ENCODE data around the gene DOK5. TPM values are rescaled to one million over a fixed set of nuclear protein-coding genes. Genes with fewer than 3 reads are reported as not detected.

DOK5 gene
- total RNA-seq, 1 donor from 2014 or later: not detected

DNA sequence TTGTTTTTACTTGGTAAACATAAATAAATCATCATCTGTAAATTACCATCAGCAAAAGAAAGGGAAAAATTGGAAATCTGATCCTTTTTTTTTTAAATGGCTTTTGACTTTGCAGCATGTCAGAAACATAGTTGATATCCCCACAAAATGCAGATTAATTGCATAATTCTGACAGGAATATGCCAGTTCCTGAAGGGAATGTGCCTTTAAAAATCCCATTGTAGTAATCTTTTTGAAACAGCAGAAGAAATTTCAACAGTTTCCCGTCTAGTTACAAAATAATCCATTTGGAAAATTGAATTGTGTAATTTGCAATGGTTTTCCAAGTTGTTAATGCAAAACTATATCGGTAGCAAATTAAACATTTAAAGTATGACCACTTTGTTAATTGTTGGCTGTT lies 95.2 kb downstream of the DOK5 start:
- no peak overlapping the region for H3K27ac ChIP-seq
- H3K9me3 ChIP-seq: no peaks in the 10 kb centered on the region
- no peaks in the 10 kb centered on the region for H3K27me3 ChIP-seq
- TF ChIP-seq, protein P1, sequence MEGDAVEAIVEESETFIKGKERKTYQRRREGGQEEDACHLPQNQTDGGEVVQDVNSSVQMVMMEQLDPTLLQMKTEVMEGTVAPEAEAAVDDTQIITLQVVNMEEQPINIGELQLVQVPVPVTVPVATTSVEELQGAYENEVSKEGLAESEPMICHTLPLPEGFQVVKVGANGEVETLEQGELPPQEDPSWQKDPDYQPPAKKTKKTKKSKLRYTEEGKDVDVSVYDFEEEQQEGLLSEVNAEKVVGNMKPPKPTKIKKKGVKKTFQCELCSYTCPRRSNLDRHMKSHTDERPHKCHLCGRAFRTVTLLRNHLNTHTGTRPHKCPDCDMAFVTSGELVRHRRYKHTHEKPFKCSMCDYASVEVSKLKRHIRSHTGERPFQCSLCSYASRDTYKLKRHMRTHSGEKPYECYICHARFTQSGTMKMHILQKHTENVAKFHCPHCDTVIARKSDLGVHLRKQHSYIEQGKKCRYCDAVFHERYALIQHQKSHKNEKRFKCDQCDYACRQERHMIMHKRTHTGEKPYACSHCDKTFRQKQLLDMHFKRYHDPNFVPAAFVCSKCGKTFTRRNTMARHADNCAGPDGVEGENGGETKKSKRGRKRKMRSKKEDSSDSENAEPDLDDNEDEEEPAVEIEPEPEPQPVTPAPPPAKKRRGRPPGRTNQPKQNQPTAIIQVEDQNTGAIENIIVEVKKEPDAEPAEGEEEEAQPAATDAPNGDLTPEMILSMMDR (IDR thresholded peaks at IDR 0.05): no peak
- H3K36me3 ChIP-seq: no peaks in the 10 kb centered on the region
- peaks cover 0 to 3% of the 10 kb centered on the region in 2 donors for H3K4me1 ChIP-seq
- DNase-seq (ENCODE audit: low spot score in 2 of 2): no peak
- no peak overlapping the region for H3K4me3 ChIP-seq
- intact Hi-C loops (cut with DNase I): no loop called here

DNA sequence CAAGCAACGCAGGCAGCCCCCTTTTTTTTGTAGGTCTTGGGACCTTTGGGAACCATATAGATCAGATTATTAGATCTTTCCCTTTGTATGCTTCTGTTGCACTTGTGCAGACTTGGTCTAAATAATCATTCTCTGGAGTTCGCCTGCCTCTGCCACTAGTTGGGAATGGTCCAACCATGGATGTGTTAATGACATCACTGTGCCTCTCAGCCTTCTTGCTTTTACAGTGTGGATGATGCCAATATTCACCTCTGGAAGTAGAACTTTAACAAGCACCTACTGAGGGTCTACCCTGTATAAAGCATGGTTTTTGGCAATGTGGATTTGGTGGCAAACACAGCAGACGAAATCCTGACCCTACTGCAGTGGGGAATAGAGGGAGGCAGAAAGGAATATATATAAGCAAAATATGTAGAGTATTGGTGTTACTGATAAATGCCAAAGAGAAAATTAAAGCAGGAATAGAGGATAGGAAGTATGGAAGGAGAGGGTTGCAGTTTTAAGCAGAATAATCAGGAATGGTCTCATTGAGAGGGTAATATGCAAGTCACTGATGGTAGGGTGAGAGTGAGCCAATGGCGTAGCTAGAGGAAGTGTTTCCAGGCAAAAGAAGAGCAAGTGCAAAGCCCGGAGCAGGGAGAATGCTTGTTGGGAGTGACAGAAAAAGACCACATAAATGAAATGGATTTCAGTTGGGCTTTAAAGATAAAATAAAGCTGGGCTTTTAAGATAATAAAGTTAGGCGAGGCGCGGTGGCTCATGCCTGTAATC lies 97.5 kb downstream of the DOK5 start:
- no peaks in the 10 kb centered on the region for H3K27me3 ChIP-seq
- TF ChIP-seq, protein P1 (IDR thresholded peaks at IDR 0.05): no peak
- H3K27ac ChIP-seq: no peak overlapping the region
- no peak for DNase-seq (ENCODE audit: low spot score in 2 of 2)
- H3K36me3 ChIP-seq: no peaks in the 10 kb centered on the region
- no peaks in the 10 kb centered on the region for H3K9me3 ChIP-seq
- H3K4me3 ChIP-seq: no peak overlapping the region
- intact Hi-C loops (cut with DNase I): no loop called here
- H3K4me1 ChIP-seq: peaks cover 0 to 3% of the 10 kb centered on the region in 2 donors

DNA sequence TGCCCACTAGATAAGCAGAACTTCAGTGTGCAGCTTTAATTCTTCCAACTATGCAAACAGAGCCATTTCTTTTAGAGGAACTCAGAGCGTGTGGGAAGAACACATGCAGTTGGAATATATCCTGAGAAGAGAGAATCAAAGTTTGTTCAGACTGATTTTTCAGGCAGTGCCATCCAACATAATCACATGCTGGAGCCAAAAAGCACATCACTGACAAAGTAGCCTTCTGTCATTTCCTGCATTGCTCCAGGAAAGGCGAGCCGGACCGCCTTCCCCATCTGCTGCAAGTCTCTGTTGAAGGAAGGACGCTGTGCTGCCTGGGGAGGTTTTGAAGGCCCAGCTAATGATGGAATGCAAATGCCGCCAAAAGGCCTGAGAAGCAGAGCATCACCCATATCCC lies 98.4 kb downstream of the DOK5 start:
- intact Hi-C loops (cut with DNase I): no loop called here
- TF ChIP-seq, protein P1 (IDR thresholded peaks at IDR 0.05): no peak
- Histone ChIP-seq H3K27me3 (no peaks in the 10 kb centered on the region), H3K4me1 (peaks cover 0 to 3% of the 10 kb centered on the region in 2 donors), H3K9me3 (no peaks in the 10 kb centered on the region), H3K4me3 (no peak overlapping the region), H3K36me3 (no peaks in the 10 kb centered on the region), H3K27ac (no peak overlapping the region)
- DNase-seq (ENCODE audit: low spot score in 2 of 2): no peak

DNA sequence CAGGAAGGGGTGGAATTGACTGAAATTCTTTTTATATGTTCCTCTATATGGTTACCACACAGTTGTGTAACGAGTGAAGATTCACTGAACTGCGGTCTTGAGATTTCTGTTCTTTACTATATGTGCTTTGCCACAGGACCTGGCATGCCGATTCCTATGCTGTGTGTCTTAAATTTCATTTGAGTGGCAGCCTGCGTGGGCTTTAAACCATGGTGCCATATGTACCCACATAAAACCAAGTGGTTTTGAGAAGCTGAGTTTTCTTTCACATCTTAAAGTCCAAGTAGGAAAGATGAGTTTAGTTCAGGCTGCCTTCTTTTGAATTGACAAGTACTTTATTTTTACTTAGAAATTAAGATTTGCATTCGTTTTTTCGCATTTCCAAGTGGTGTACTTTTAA lies 101.1 kb downstream of the DOK5 start:
- Histone ChIP-seq H3K4me3 (no peak overlapping the region), H3K4me1 (peaks cover 0 to 3% of the 10 kb centered on the region in 2 donors), H3K27ac (no peak overlapping the region), H3K9me3 (peaks cover 0 to 3% of the 10 kb centered on the region in 2 donors), H3K36me3 (no peaks in the 10 kb centered on the region), H3K27me3 (no peaks in the 10 kb centered on the region)
- TF ChIP-seq, protein P1 (IDR thresholded peaks at IDR 0.05): no peak
- intact Hi-C loops (cut with DNase I): no loop called here
- no peak for DNase-seq (ENCODE audit: low spot score in 2 of 2)

DNA sequence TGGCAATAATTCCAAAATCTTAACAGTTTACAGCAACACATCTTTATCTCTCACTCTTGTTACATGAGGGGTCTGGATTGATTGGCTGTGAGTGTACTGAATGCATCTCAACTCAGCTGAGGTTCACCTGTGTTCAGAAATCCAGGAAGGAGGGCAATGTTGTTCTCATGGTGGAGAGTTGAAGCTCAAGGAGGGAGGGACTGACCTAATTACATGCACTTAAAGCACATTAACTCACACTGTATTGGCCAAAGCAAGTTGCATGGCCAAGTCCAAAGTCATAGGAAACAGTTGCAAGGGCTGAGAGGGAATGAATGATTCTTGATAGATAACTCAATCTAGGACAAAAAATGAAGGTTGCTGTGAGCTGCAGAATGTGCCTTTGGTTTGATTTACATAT lies 102.2 kb downstream of the DOK5 start:
- Histone ChIP-seq H3K4me3 (no peak overlapping the region), H3K4me1 (peaks cover 0 to 3% of the 10 kb centered on the region in 2 donors), H3K27ac (no peak overlapping the region), H3K27me3 (no peaks in the 10 kb centered on the region), H3K36me3 (no peaks in the 10 kb centered on the region), H3K9me3 (peaks cover 0 to 3% of the 10 kb centered on the region in 2 donors)
- TF ChIP-seq, protein P1 (IDR thresholded peaks at IDR 0.05): no peak
- no peak for DNase-seq (ENCODE audit: low spot score in 2 of 2)
- intact Hi-C loops (cut with DNase I): no loop called here
